Tibial nerve (tissue), 3 donors: ENCODE measurements around the gene ZNF512B.
A peak's percentile ranks its signal among the peaks of the same experiment; 100 is the strongest.

Experiments
- CTCF ChIP-seq, 5 experiments: fragments of 200-600 bp in 3 of 5; fragments of 450-650 bp in 2 of 5; sonication (generic) in 3 of 5; IDR thresholded peaks; one replicate each; pipeline ENCODE4 v1.5.1; 2016 to 2019; ENCODE audit warnings: antibody characterized with exemption in 5 of 5, mild to moderate bottlenecking in 3 of 5, moderate library complexity in 2 of 5
- POLR2A ChIP-seq, 2 donors: fragments of 450-650 bp; IDR thresholded peaks; one replicate each; pipeline ENCODE4 v1.6.1; 2017; ENCODE audit warnings: antibody characterized with exemption in 2 of 2, mild to moderate bottlenecking in 2 of 2, moderate library complexity in 2 of 2

GRCh38 chr20:63955827-63956663, 13.7 kb downstream of the ZNF512B start, which contains the start of gene UCKL1:
- TF ChIP-seq CTCF (IDR thresholded peaks at IDR 0.05) (peak in 2 of 5 experiments; percentile 4 to 5), POLR2A (IDR thresholded peaks at IDR 0.05) (peak in 1 of 2 donors; percentile 81)
